ENCODE results near the gene IFNA1.
A peak's percentile ranks its signal among the peaks of the same experiment; 100 is the strongest.
"Not testable (repeated sequence)": the region's sequence is repeated elsewhere in the genome, so short reads cannot be mapped to it uniquely, and the experiment has no call there.

IFNA1 gene

GRCh38 chr9:21434202-21435014 lies 5.8 kb upstream of the IFNA1 start:
- no peak overlapping the region for H3K4me3 ChIP-seq (ENCODE audit: low read depth, low read length)
- peak; percentile 23 for DNase-seq (ENCODE audit: low read depth, low spot score)
- TF ChIP-seq, protein P1, sequence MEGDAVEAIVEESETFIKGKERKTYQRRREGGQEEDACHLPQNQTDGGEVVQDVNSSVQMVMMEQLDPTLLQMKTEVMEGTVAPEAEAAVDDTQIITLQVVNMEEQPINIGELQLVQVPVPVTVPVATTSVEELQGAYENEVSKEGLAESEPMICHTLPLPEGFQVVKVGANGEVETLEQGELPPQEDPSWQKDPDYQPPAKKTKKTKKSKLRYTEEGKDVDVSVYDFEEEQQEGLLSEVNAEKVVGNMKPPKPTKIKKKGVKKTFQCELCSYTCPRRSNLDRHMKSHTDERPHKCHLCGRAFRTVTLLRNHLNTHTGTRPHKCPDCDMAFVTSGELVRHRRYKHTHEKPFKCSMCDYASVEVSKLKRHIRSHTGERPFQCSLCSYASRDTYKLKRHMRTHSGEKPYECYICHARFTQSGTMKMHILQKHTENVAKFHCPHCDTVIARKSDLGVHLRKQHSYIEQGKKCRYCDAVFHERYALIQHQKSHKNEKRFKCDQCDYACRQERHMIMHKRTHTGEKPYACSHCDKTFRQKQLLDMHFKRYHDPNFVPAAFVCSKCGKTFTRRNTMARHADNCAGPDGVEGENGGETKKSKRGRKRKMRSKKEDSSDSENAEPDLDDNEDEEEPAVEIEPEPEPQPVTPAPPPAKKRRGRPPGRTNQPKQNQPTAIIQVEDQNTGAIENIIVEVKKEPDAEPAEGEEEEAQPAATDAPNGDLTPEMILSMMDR (IDR thresholded peaks at IDR 0.05; ENCODE audit: insufficient read depth, low read length, missing control alignments): peak; percentile 53
- POLR2A ChIA-PET: no interaction called here
- CTCF ChIA-PET: interaction anchor here (0.7 to 6.2 kb wide), 43 partner anchors 8 to 804 kb away, joined by 3 to 59 read pairs (median 4); partner anchors contain the start of genes IFNA8 and MTAP

- DNase-seq (ENCODE audit: low read depth, low spot score); H3K4me3 ChIP-seq (ENCODE audit: low read depth, low read length); POLR2A ChIA-PET: not testable (repeated sequence)
- CTCF ChIA-PET: interaction anchor here (0.7 to 6.2 kb wide), 36 partner anchors 8 to 804 kb away, joined by 3 to 59 read pairs (median 4); partner anchors contain the start of gene MTAP
Measured at GRCh38 chr9:21435015-21435383, 5.2 kb upstream of the IFNA1 start.

- no peak overlapping the region for H3K4me3 ChIP-seq (ENCODE audit: low read depth, low read length)
- CTCF ChIA-PET: interaction anchor here (0.9 to 4.9 kb wide), 3 partner anchors 9 to 118 kb away, joined by 3 to 33 read pairs (median 4); no protein-coding TSS in a partner anchor
- POLR2A ChIA-PET: no interaction called here
Measured at GRCh38 chr9:21443849-21444625, 3.8 kb downstream of the IFNA1 start.

DNA sequence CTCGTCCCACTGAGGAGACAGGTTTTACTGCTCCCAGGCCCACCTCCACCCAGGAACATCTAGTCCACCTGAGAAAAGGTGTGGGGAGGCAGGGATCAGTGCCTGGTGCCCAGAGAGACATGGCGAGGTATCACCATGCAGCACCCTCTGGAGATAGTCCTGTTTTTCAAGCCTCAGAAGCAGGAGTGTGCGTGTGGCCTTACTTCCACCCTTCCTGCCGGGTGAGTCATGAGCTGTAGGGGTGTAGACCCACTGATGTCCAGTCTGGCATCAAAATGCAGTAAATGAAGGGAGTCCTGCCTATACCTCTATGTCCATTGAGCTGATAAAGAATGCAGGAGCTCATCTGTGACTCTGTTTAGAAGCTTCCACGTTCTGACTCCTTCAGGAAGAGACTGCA lies 9.1 kb downstream of the IFNA1 start:
- H3K4me3 ChIP-seq (ENCODE audit: low read depth, low read length): not testable (repeated sequence)
- CTCF ChIA-PET: interaction anchor here (1.0 to 1.8 kb wide), 2 partner anchors 15 to 17 kb away, joined by 3 to 8 read pairs; no protein-coding TSS in a partner anchor

More at GRCh38 chr9:21443849-21444625, 3.8 kb downstream of the IFNA1 start:
- TF ChIP-seq, protein P1 (IDR thresholded peaks at IDR 0.05; ENCODE audit: insufficient read depth, low read length, missing control alignments): no peak
- DNase-seq (ENCODE audit: low read depth, low spot score): no peak

DNA sequence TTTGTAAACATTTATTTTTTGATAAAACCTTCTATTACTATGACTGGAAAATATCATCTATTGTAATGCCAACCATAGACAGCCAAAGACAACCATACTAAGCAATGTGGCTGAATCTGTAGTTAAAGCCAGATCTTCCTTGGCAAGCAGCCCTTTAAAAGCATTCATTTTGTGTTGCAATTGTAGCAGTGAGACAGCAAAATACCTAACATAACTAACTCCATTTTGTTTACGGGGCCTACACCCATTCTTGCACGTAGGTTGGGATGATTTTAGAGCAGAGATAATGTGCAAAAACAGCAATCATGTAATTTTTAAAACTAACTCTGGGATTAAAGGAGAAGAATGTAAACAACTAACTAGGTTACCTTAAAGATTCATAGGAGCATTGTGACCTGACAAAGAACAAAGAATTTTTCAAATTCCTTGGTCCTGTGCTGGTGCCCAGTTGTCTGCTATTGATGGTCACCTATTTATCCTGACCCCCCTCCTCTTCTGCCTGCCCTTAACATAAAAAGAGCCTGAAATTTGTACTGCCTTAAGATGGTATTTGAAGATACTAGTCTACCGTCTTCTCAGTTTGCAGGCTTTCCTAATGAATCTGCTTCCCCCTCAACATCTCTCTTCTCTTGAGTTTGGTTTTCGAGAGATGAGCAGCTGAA lies 10.6 kb downstream of the IFNA1 start:
- TF ChIP-seq, protein P1 (IDR thresholded peaks at IDR 0.05; ENCODE audit: insufficient read depth, low read length, missing control alignments): no peak
- no peak for DNase-seq (ENCODE audit: low read depth, low spot score)
- ChIA-PET CTCF (interaction anchor here (1.8 kb wide), 1 partner anchor 16 kb away, joined by 8 read pairs; no protein-coding TSS in a partner anchor), POLR2A (no interaction called here)
- H3K4me3 ChIP-seq (ENCODE audit: low read depth, low read length): no peak overlapping the region

More for the DNA sequence above, 9.1 kb downstream of the IFNA1 start:
- POLR2A ChIA-PET; DNase-seq (ENCODE audit: low read depth, low spot score): not testable (repeated sequence)

- TF ChIP-seq, protein P1 (IDR thresholded peaks at IDR 0.05; ENCODE audit: insufficient read depth, low read length, missing control alignments): no peak
- CTCF ChIA-PET: interaction anchor here (1.9 to 4.5 kb wide), 4 partner anchors 13 to 134 kb away, joined by 7 to 42 read pairs (median 26); no protein-coding TSS in a partner anchor
- no peak overlapping the region for H3K4me3 ChIP-seq (ENCODE audit: low read depth, low read length)
- no peak for DNase-seq (ENCODE audit: low read depth, low spot score)
- POLR2A ChIA-PET: no interaction called here
Measured at GRCh38 chr9:21452681-21453080, 12.4 kb downstream of the IFNA1 start.

Data from AG04449 (cell line).